22Rv1 (cell line): ENCODE data around the gene CAMTA1.

Experiments used
- H3K27ac ChIP-seq: fragments of 450-650 bp; 2 replicates; pipeline ENCODE4 v1.5.1; 2017
- ZFX ChIP-seq: fragments of 450-650 bp; IDR thresholded peaks from 2 replicates; pipeline ENCODE4 v1.6.1; 2017; ENCODE audit warnings: antibody characterized with exemption, borderline replicate concordance
- TF ChIP-seq, protein P1 (sequence below): fragments of 450-650 bp; IDR thresholded peaks from 2 replicates; pipeline ENCODE4 v1.5.1; 2017; ENCODE audit warnings: mild to moderate bottlenecking

The CAMTA1 gene

DNA sequence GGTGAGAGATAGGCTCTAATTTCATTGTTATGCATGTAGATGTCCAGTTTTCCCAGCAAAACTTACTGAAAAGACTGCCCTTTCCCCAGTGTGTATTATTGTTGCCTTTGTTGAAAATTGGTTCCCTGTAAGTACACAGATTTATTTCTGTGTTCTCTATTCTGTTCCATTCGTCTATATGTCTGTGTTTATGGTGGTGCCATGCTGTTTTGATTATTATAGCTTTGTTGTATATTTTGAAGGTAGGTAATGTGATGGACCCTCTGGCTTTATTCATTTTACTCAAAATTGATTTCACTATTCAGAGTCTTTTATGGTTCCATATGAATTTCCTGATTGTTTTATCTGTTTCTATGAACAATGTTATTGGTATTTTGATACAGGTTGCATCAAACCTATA, 610.0 kb downstream of the CAMTA1 start:
- TF ChIP-seq, protein P1, sequence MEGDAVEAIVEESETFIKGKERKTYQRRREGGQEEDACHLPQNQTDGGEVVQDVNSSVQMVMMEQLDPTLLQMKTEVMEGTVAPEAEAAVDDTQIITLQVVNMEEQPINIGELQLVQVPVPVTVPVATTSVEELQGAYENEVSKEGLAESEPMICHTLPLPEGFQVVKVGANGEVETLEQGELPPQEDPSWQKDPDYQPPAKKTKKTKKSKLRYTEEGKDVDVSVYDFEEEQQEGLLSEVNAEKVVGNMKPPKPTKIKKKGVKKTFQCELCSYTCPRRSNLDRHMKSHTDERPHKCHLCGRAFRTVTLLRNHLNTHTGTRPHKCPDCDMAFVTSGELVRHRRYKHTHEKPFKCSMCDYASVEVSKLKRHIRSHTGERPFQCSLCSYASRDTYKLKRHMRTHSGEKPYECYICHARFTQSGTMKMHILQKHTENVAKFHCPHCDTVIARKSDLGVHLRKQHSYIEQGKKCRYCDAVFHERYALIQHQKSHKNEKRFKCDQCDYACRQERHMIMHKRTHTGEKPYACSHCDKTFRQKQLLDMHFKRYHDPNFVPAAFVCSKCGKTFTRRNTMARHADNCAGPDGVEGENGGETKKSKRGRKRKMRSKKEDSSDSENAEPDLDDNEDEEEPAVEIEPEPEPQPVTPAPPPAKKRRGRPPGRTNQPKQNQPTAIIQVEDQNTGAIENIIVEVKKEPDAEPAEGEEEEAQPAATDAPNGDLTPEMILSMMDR = no peak
- TF ChIP-seq ZFX = no peak

GRCh38 chr1:7398982-7399381, 613.7 kb downstream of the CAMTA1 start:
- TF ChIP-seq, protein P1 = no peak
- no peak for TF ChIP-seq ZFX
- H3K27ac ChIP-seq = no peak overlapping the region

More for the DNA sequence above, 610.0 kb downstream of the CAMTA1 start:
- no peak overlapping the region for H3K27ac ChIP-seq

DNA sequence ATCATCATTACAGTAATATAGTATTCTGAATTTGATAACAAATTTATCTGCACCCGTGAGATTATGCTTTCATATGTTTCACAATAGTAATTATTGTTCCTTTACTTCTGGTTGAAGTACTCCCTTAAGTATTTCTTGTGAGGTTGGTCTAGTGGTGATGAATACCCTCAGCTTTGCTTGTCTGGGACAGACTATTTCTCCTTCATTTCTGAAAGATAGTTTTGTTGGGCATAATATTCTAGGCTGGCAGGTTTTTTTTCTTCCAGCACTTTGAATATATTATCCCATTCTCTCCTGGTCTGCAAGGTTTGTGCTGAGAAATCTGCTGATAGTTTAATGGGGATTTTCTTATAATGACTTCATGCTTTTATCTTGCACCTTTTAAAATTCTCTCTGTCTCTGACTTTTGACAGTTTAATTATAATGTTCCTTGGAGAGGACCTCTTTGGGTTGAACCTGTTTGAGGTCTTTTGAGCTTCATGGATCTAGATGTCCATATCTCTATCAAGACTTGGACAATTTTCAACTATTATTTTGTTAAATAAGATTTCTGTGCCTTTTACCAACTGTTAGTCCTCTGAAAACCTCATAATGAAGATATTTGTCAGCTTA, 614.4 kb downstream of the CAMTA1 start:
- no peak overlapping the region for H3K27ac ChIP-seq

GRCh38 chr1:7400566-7400965, 615.3 kb downstream of the CAMTA1 start:
- no peak overlapping the region for H3K27ac ChIP-seq
- no peak for TF ChIP-seq ZFX
- TF ChIP-seq, protein P1 = no peak

More for the DNA sequence above, 614.4 kb downstream of the CAMTA1 start:
- TF ChIP-seq ZFX = no peak
- TF ChIP-seq, protein P1 = no peak

DNA sequence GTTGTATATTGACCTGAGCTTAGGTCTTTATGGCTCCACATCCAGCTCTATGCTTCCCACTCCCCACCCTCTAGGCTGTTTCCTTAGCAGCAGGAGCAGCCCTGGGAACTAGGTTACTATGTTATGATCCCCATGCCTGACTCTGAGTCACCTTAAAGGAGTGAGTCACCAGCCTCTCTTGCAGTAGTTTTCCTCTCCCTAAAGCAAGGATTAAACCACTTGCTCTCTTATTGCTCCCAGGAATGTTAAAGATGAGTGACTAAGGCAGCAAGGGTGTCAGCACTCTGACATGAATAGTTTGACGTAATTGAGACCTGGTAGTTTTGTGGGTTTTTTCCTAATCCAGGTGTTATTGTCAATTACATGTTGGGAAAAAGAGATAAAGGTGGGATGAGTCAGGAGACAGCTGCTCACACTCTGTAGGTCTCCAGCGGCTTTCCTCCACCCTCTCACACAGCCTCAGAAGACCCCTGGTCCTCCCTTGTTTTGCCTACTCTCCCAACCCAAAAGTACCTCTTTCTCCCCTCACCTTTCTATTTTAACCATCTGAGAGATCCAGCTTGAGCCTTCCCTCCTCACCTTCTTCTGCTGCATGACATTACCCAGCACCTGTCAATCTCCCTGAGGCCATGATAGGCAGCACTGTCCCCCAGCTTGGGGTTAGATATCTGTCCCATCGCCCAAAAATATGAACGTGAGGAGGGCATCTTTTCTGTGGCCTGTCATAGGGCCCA, 616.7 kb downstream of the CAMTA1 start:
- TF ChIP-seq, protein P1 = no peak
- no peak for TF ChIP-seq ZFX
- H3K27ac ChIP-seq = no peak overlapping the region

GRCh38 chr1:7402548-7402850, 617.2 kb downstream of the CAMTA1 start:
- TF ChIP-seq, protein P1 = no peak
- no peak for TF ChIP-seq ZFX
- no peak overlapping the region for H3K27ac ChIP-seq

GRCh38 chr1:7403265-7404045, 618.2 kb downstream of the CAMTA1 start:
- TF ChIP-seq, protein P1 = no peak
- no peak for TF ChIP-seq ZFX
- no peak overlapping the region for H3K27ac ChIP-seq
